K562 (cell line): ENCODE results near the gene CCDC47. TPM values are rescaled to one million over a fixed set of nuclear protein-coding genes. Genes with fewer than 3 reads are reported as not detected.

Experiments
- AFF4 ChIP-seq: sonication (generic); formaldehyde crosslinking; IDR thresholded peaks from 2 replicates; pipeline ENCODE4 v1.8.0; 2023; ENCODE audit warnings: mild to moderate bottlenecking, missing genetic modification reagents
- E2F1 ChIP-seq: sonication (generic); formaldehyde crosslinking; IDR thresholded peaks from 2 replicates; pipeline ENCODE4 v1.8.1; 2023; ENCODE audit warnings: mild to moderate bottlenecking, missing genetic modification reagents, moderate library complexity
- FOXK1 ChIP-seq: sonication (generic); formaldehyde crosslinking; IDR thresholded peaks from 2 replicates; pipeline ENCODE4 v1.8.0; 2022; ENCODE audit warnings: missing genetic modification reagents, mild to moderate bottlenecking, borderline replicate concordance
- KHSRP ChIP-seq: fragments of 450-650 bp; IDR thresholded peaks from 2 replicates; pipeline ENCODE4 v1.6.1; 2017
- LCOR ChIP-seq: sonication (generic); formaldehyde crosslinking; IDR thresholded peaks from 2 replicates; pipeline ENCODE4 v1.8.0; 2022; ENCODE audit warnings: mild to moderate bottlenecking, missing genetic modification reagents
- MYC ChIP-seq, 2 experiments: fragments of 250-450 bp in 1 of 2; sonication (Bioruptor Pico) in 1 of 2; IDR thresholded peaks; 2 replicates each; pipeline versions ENCODE4 v1.5.1 to v1.6.1; 2012 to 2021; ENCODE audit warnings: low read depth in 2 of 2, borderline replicate concordance in 1 of 2, improper control_type of control experiment in 1 of 2, low read length in 1 of 2, mild to moderate bottlenecking in 1 of 2, moderate library complexity in 1 of 2
- POLR2G ChIP-seq: fragments of 200-400 bp; formaldehyde crosslinking; IDR thresholded peaks from 2 replicates; pipeline ENCODE4 v1.6.1; 2017; ENCODE audit warnings: low read depth, mild to moderate bottlenecking, antibody characterized with exemption, low read length, moderate library complexity
- XRCC5 ChIP-seq: fragments of 200-400 bp; formaldehyde crosslinking; IDR thresholded peaks from 2 replicates; pipeline ENCODE4 v1.6.1; 2017; ENCODE audit warnings: low read depth, mild to moderate bottlenecking, low read length
- ZNF449 ChIP-seq: fragments of 250-450 bp; sonication (Bioruptor Pico); IDR thresholded peaks from 2 replicates; pipeline ENCODE4 v1.8.0; 2022; ENCODE audit warnings: moderate library complexity, mild to moderate bottlenecking, inconsistent platforms
- ZNF592 ChIP-seq: fragments of 450-650 bp; IDR thresholded peaks from 2 replicates; pipeline ENCODE4 v1.6.1; 2017; ENCODE audit warnings: antibody characterized with exemption, mild to moderate bottlenecking
- polyA plus RNA-seq, 8 experiments: library from polyadenylated mRNA; depleted of rRNA in 4 of 8; stranded (reverse) in 5 of 8; unstranded in 3 of 8; fragments of >200 nt; fragmentation: Nextera tagmentation in 2 of 8; fragmentation: Illumina TruSeq in 1 of 8; extraction: Ambion mirVana in 2 of 8; extraction: Trizol in 1 of 8; gene quantifications; 2 replicates each; pipeline versions ENCODE4 v1.2.1 to v1.2.3, GENCODE V29; 2011 to 2014; ENCODE audit warnings: inconsistent platforms in 1 of 8, missing spikeins in 1 of 8
- total RNA-seq, 7 experiments: library from RNA; depleted of rRNA in 6 of 7; stranded (reverse); fragments of >200 nt in 6 of 7; fragmentation: Illumina TruSeq in 2 of 7; extraction: Trizol in 2 of 7; gene quantifications; 2 replicates each; pipeline versions ENCODE4 v1.2.1 to v1.2.3, GENCODE V29; 2011 to 2021; ENCODE audit warnings: low replicate concordance in 1 of 7

CCDC47 gene
- total and polyA plus RNA-seq, 9 of the 15 experiments (the other 6 are each of a cell fraction or from before 2014, with no cell fraction given): 15.5 to 162 (median 122) TPM

- TF ChIP-seq KHSRP: no peak
- 0 out of 2 replicates have a peak, but pooled peaks have one; percentile 67 for TF ChIP-seq XRCC5
- TF ChIP-seq FOXK1 (CRISPR knock-in tag): no peak
- no peak for TF ChIP-seq ZNF449 (CRISPR knock-in tag)
- 0 out of 2 replicates have a peak, but pooled peaks have one; percentile 1 for TF ChIP-seq ZNF592
- TF ChIP-seq POLR2G: peak; percentile 71
- 0 out of 2 replicates have a peak, but pooled peaks have one; percentile 68 for TF ChIP-seq LCOR (CRISPR knock-in tag)
- peak; percentile 79 for TF ChIP-seq AFF4
- TF ChIP-seq MYC (IDR thresholded peaks at IDR 0.05; ENCODE audit: low read depth, low read length): no peak
- TF ChIP-seq MYC (CRISPR knock-in tag; IDR thresholded peaks at IDR 0.05; ENCODE audit: borderline replicate concordance, low read depth): no peak
- TF ChIP-seq E2F1 (CRISPR knock-in tag): peak; percentile 64; the same call in 1 of the 2 replicates
Measured at GRCh38 chr17:63774141-63774968, 958 bp upstream of the CCDC47 start, which contains the start of gene DDX42 (continued).
